GM12873 (cell line): ENCODE data around the gene NFAM1.

ENCODE experiments used
- TF ChIP-seq, protein P1 (sequence below): IDR thresholded peaks from 2 replicates; pipeline ENCODE4 v1.5.1; 2012; ENCODE audit warnings: low read depth, mild to moderate bottlenecking, moderate library complexity, low read length, control low read depth; ENCODE audit not compliant: insufficient read depth; ENCODE audit errors: missing control alignments

NFAM1 gene

GRCh38 chr22:42376711-42377554 is 55.3 kb downstream of the NFAM1 start:
- TF ChIP-seq, protein P1, sequence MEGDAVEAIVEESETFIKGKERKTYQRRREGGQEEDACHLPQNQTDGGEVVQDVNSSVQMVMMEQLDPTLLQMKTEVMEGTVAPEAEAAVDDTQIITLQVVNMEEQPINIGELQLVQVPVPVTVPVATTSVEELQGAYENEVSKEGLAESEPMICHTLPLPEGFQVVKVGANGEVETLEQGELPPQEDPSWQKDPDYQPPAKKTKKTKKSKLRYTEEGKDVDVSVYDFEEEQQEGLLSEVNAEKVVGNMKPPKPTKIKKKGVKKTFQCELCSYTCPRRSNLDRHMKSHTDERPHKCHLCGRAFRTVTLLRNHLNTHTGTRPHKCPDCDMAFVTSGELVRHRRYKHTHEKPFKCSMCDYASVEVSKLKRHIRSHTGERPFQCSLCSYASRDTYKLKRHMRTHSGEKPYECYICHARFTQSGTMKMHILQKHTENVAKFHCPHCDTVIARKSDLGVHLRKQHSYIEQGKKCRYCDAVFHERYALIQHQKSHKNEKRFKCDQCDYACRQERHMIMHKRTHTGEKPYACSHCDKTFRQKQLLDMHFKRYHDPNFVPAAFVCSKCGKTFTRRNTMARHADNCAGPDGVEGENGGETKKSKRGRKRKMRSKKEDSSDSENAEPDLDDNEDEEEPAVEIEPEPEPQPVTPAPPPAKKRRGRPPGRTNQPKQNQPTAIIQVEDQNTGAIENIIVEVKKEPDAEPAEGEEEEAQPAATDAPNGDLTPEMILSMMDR, result no peak

DNA sequence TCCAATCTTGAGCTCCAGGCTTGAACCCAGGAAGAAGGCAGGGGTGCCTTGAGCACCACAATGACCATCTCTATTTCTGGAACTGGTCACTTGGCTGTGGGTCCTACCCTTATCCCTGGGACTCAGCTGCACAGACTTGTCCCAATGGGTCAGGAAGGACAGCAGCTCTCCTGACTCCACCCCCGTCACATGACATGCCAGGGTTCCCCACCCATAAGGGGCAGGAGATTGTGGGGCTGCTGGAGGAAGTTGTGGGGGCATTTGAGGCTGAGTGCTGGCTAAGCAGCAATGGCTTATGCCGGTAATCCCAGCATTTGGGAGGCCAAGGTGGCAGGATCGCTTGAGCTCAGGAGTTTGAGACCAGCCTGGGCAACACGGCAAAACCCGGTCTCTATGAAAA is 56.2 kb downstream of the NFAM1 start:
- TF ChIP-seq, protein P1, result no peak

DNA sequence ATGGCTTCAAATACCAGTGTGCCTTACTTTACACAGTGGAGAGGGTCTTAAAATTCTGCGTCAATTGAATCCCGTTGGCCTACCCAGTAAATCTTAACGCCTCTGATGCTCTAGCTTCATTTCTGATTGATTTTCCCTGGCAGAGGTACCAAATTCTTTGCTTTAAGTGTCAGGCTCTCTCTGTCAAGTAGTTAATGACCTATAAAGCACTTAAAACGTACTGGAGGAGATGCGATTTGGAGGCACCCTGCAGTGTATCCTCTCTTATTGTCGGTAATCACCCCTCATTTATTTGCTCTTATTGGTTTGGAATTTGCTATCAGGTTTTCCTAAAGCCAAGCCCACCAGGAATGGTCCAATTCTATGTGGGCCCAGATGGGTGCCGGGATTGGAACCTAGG is 59.2 kb downstream of the NFAM1 start:
- TF ChIP-seq, protein P1, result no peak

- TF ChIP-seq, protein P1, result no peak
Observed at GRCh38 chr22:42371501-42371900, 60.7 kb downstream of the NFAM1 start.

- TF ChIP-seq, protein P1, result no peak
Observed at GRCh38 chr22:42371099-42371498, 61.1 kb downstream of the NFAM1 start.

GRCh38 chr22:42369250-42370041 is 62.8 kb downstream of the NFAM1 start:
- TF ChIP-seq, protein P1, result no peak
